ENCODE measurements around the gene DARS1. TPM values are rescaled to one million over a fixed set of nuclear protein-coding genes. Genes with fewer than 3 reads are reported as not detected.

DARS1 gene
- total and polyA plus RNA-seq, 2 experiments from 2014 or later: 115 to 148 TPM

- no peaks in the 10 kb centered on the region for H4K20me1 ChIP-seq (replicated peaks; ENCODE audit: insufficient read depth)
- DNase-seq (ENCODE audit: low spot score) (no peak), ATAC-seq (no peak)
- peaks cover under 1% of the 10 kb centered on the region; the same call in 1 of the 2 replicates for H3K4me1 ChIP-seq (ENCODE audit: insufficient read depth)
- no peaks in the 10 kb centered on the region for H3K79me2 ChIP-seq (replicated peaks; ENCODE audit: insufficient read depth)
- H3K4me2 ChIP-seq: no peak overlapping the region
- no peaks in the 10 kb centered on the region for H3K27me3 ChIP-seq (ENCODE audit: insufficient read depth)
- no peak overlapping the region for H3K27ac ChIP-seq (ENCODE audit: low read depth)
- H3K27ac Mint-ChIP-seq: no peak overlapping the region
- no peak overlapping the region for H2AFZ ChIP-seq
- TF ChIP-seq ZNF331 (CRISPR knock-in tag; IDR thresholded peaks at IDR 0.05; ENCODE audit: low read depth) (no peak), EZH2phosphoT487 (IDR thresholded peaks at IDR 0.05; ENCODE audit: unreplicated experiment) (no peak), NANOG (IDR thresholded peaks at IDR 0.05; ENCODE audit: borderline replicate concordance) (no peak), ZNF462 (CRISPR knock-in tag; IDR thresholded peaks at IDR 0.05) (no peak), CREB1 (CRISPR knock-in tag; IDR thresholded peaks at IDR 0.05; ENCODE audit: low read depth) (no peak), STAT1 (IDR thresholded peaks at IDR 0.05; ENCODE audit: unreplicated experiment) (no peak), ZNF114 (CRISPR knock-in tag; IDR thresholded peaks at IDR 0.05) (no peak), POLR2AphosphoS5 (IDR thresholded peaks at IDR 0.05; ENCODE audit: low read depth) (no peak), JUNB (IDR thresholded peaks at IDR 0.05; ENCODE audit: unreplicated experiment) (no peak), EZH2 (IDR thresholded peaks at IDR 0.05; ENCODE audit: low read depth, unreplicated experiment) (no peak)
- TF ChIP-seq, protein P1, sequence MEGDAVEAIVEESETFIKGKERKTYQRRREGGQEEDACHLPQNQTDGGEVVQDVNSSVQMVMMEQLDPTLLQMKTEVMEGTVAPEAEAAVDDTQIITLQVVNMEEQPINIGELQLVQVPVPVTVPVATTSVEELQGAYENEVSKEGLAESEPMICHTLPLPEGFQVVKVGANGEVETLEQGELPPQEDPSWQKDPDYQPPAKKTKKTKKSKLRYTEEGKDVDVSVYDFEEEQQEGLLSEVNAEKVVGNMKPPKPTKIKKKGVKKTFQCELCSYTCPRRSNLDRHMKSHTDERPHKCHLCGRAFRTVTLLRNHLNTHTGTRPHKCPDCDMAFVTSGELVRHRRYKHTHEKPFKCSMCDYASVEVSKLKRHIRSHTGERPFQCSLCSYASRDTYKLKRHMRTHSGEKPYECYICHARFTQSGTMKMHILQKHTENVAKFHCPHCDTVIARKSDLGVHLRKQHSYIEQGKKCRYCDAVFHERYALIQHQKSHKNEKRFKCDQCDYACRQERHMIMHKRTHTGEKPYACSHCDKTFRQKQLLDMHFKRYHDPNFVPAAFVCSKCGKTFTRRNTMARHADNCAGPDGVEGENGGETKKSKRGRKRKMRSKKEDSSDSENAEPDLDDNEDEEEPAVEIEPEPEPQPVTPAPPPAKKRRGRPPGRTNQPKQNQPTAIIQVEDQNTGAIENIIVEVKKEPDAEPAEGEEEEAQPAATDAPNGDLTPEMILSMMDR (conservative IDR thresholded peaks at IDR 0.05; ENCODE audit: low read depth in 2 of 2): no peak
- TF ChIP-seq, protein P2, sequence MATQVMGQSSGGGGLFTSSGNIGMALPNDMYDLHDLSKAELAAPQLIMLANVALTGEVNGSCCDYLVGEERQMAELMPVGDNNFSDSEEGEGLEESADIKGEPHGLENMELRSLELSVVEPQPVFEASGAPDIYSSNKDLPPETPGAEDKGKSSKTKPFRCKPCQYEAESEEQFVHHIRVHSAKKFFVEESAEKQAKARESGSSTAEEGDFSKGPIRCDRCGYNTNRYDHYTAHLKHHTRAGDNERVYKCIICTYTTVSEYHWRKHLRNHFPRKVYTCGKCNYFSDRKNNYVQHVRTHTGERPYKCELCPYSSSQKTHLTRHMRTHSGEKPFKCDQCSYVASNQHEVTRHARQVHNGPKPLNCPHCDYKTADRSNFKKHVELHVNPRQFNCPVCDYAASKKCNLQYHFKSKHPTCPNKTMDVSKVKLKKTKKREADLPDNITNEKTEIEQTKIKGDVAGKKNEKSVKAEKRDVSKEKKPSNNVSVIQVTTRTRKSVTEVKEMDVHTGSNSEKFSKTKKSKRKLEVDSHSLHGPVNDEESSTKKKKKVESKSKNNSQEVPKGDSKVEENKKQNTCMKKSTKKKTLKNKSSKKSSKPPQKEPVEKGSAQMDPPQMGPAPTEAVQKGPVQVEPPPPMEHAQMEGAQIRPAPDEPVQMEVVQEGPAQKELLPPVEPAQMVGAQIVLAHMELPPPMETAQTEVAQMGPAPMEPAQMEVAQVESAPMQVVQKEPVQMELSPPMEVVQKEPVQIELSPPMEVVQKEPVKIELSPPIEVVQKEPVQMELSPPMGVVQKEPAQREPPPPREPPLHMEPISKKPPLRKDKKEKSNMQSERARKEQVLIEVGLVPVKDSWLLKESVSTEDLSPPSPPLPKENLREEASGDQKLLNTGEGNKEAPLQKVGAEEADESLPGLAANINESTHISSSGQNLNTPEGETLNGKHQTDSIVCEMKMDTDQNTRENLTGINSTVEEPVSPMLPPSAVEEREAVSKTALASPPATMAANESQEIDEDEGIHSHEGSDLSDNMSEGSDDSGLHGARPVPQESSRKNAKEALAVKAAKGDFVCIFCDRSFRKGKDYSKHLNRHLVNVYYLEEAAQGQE (IDR thresholded peaks at IDR 0.05; ENCODE audit: unreplicated experiment): no peak
- TF ChIP-seq, protein P3, sequence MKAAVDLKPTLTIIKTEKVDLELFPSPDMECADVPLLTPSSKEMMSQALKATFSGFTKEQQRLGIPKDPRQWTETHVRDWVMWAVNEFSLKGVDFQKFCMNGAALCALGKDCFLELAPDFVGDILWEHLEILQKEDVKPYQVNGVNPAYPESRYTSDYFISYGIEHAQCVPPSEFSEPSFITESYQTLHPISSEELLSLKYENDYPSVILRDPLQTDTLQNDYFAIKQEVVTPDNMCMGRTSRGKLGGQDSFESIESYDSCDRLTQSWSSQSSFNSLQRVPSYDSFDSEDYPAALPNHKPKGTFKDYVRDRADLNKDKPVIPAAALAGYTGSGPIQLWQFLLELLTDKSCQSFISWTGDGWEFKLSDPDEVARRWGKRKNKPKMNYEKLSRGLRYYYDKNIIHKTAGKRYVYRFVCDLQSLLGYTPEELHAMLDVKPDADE (IDR thresholded peaks at IDR 0.05): no peak
- no peak overlapping the region for H3K4me3 Mint-ChIP-seq
- H3K4me1 Mint-ChIP-seq: peaks cover 5% of the 10 kb centered on the region; the same call in 2 of the 3 replicates
- peaks cover 37% of the 10 kb centered on the region; the same call in 2 of the 3 replicates for H3K36me3 Mint-ChIP-seq (ENCODE audit: low read depth)
- H3F3A ChIP-seq (replicated peaks; ENCODE audit: low read depth): no peaks in the 10 kb centered on the region
- no peak overlapping the region for H3K4me3 ChIP-seq
- H3K27me3 Mint-ChIP-seq (ENCODE audit: insufficient read depth, low read depth, poor library complexity): peaks cover 4% of the 10 kb centered on the region
- peaks cover 4% of the 10 kb centered on the region; the same call in 1 of the 2 replicates for H3K36me3 ChIP-seq (ENCODE audit: insufficient read depth)
- H3K9me3 Mint-ChIP-seq: no peaks in the 10 kb centered on the region
- no peaks in the 10 kb centered on the region for H3K9me2 ChIP-seq (ENCODE audit: insufficient read depth)
Measured at GRCh38 chr2:135905679-135906078, 79.7 kb downstream of the DARS1 start.

Data from GM23338 (cell line).